Panc1 (cell line): Measurements from ENCODE around the gene SH3BGR.

Experiments used
- CTCF ChIP-seq: fragments of 450-650 bp; IDR thresholded peaks from 2 replicates; pipeline ENCODE4 v1.5.1; 2017; ENCODE audit warnings: mild to moderate bottlenecking
- POLR2AphosphoS5 ChIP-seq: IDR thresholded peaks from 2 replicates; pipeline ENCODE4 v1.6.1; 2012; ENCODE audit warnings: mild to moderate bottlenecking, low read depth, low read length, moderate library complexity

GRCh38 chr21:39503123-39503762, 51.5 kb downstream of the SH3BGR start:
- TF ChIP-seq CTCF (no peak), POLR2AphosphoS5 (no peak)
